Esophagus squamous epithelium (tissue), 5 donors: ENCODE data around the gene LTBP1. TPM values are rescaled to one million over a fixed set of nuclear protein-coding genes. Genes with fewer than 3 reads are reported as not detected.

Source experiments
- DNase-seq: peaks from one replicate; lab custom pipeline; 2025; lab: John Stamatoyannopoulos, UW
- H3K27ac ChIP-seq, 4 donors: fragments of 200-600 bp; sonication (generic); one replicate each; pipeline ENCODE4 v1.5.1; 2016 to 2019; ENCODE audit warnings: mild to moderate bottlenecking in 1 of 4
- H3K27me3 ChIP-seq, 4 donors: fragments of 200-600 bp; sonication (generic); 1 replicate in 3 of 4; 2 replicates in 1 of 4; pipeline versions ENCODE4 v1.5.1 to v1.6.0; 2017 to 2021; ENCODE audit warnings: antibody characterized with exemption in 1 of 4
- H3K36me3 ChIP-seq, 3 donors: fragments of 200-600 bp; sonication (generic); one replicate each; pipeline ENCODE4 v1.5.1; 2016 to 2019
- H3K4me1 ChIP-seq, 3 donors: fragments of 200-600 bp; sonication (generic); one replicate each; pipeline ENCODE4 v1.5.1; 2017 to 2019
- H3K4me3 ChIP-seq, 4 donors: fragments of 200-600 bp; sonication (generic); 1 replicate in 3 of 4; 2 replicates in 1 of 4; pipeline ENCODE4 v1.5.1; 2016 to 2019; ENCODE audit warnings: mild to moderate bottlenecking in 2 of 4, moderate library complexity in 1 of 4
- H3K9me3 ChIP-seq, 3 donors: fragments of 200-600 bp; sonication (generic); one replicate each; pipeline ENCODE4 v1.5.1; 2016 to 2019
- CTCF ChIP-seq, 6 experiments: fragments of 450-650 bp in 4 of 6; fragments of 200-600 bp in 2 of 6; sonication (generic) in 2 of 6; IDR thresholded peaks; one replicate each; pipeline ENCODE4 v1.5.1; 2016 to 2019; ENCODE audit warnings: antibody characterized with exemption in 6 of 6, mild to moderate bottlenecking in 4 of 6, moderate library complexity in 4 of 6
- POLR2A ChIP-seq, 4 donors: fragments of 450-650 bp; IDR thresholded peaks; one replicate each; pipeline ENCODE4 v1.6.1; 2017; ENCODE audit warnings: antibody characterized with exemption in 4 of 4, mild to moderate bottlenecking in 4 of 4, moderate library complexity in 3 of 4
- WGBS, 2 donors: methylation state at CpG; one replicate each; pipeline ENCODE4 v1.1.5; 2018; 5-methylcytosine and 5-hydroxymethylcytosine counted together
- intact Hi-C: fragments of 100-400 bp; cut with DNase I; formaldehyde crosslinking; loops from one replicate; pipeline ENCODE4 v1.15.0; 2022
- total RNA-seq, 4 donors: library from RNA; depleted of rRNA; stranded (reverse); fragments of >200 nt; gene quantifications; one replicate each; pipeline ENCODE4 v1.1.0, GENCODE V29; 2016
- donor health status: DM: yes; HTN: yes; CAD: no.

The LTBP1 gene
- total RNA-seq, 4 donors from 2014 or later, result 5.5 to 69.4 (median 32.6) TPM

- no peak overlapping the region for H3K27ac ChIP-seq
- no peak for DNase-seq
- H3K4me1 ChIP-seq, result no peaks in the 10 kb centered on the region
- TF ChIP-seq CTCF (IDR thresholded peaks at IDR 0.05), result no peak
- TF ChIP-seq POLR2A (IDR thresholded peaks at IDR 0.05), result no peak
- WGBS, 2 donors, result 78 to 82% methylated on average over 2 of the region's 2 CpGs
- no peak overlapping the region for H3K4me3 ChIP-seq
- intact Hi-C loops, result no loop called here
- H3K36me3 ChIP-seq, result no peaks in the 10 kb centered on the region
- H3K9me3 ChIP-seq, result peaks cover 0 to 8% (median 0%) of the 10 kb centered on the region in 3 donors
- H3K27me3 ChIP-seq, result no peaks in the 10 kb centered on the region
These were observed 461.4 kb downstream of the LTBP1 start for GRCh38 chr2:33408109-33408508.

DNA sequence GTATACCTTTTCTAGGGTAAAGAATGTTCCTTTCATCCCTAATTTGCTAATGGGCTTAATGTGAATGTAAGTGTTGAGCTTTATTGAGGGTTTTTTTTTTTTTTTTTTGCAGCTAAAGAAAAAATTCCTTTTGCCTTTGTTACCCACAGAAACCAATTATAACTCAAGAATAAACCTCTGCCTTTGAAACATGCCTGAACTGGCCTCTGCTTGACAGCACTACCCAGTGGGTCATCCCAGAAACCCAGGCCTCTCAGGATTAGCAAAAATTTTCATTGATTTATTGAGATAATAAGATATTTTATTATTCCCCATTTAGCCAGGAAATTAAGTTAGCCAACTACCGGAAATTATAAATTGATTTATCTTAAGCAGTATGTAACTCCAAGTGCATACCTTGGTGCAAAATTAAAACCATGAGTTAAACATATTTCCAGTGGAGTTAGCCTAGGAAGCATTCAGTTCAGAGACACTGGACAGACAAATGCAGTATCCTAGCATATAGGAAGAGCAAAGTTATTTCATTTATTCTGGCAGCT is 462.7 kb downstream of the LTBP1 start:
- Histone ChIP-seq H3K27ac (no peak overlapping the region), H3K36me3 (no peaks in the 10 kb centered on the region), H3K27me3 (no peaks in the 10 kb centered on the region), H3K4me3 (no peak overlapping the region), H3K4me1 (no peaks in the 10 kb centered on the region), H3K9me3 (peaks cover 0 to 8% (median 0%) of the 10 kb centered on the region in 3 donors)
- TF ChIP-seq POLR2A (IDR thresholded peaks at IDR 0.05) (no peak), CTCF (IDR thresholded peaks at IDR 0.05) (no peak)
- DNase-seq, result no peak
- 82 to 87% methylated on average over 1 of the region's 1 CpG for WGBS, 2 donors
- intact Hi-C loops, result no loop called here

DNA sequence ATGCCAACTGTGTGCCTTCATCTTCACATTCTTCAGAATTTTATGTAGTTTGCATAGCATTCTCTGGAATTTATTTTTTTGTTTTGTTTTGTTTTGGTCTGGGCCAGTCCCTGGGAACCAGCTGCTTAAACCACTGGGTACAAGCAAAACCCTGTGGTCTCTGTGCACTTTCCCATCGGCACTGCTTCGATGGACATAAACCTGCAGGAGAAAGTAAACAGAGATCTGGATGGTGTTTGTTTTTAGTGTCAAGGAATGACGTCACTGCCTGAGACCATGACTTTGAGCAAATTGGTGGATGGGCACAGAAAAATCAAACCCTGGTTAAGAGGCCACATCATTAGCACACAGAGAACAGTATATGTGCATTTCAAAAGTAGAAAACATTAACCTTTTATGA is 465.0 kb downstream of the LTBP1 start:
- TF ChIP-seq POLR2A (IDR thresholded peaks at IDR 0.05) (no peak), CTCF (IDR thresholded peaks at IDR 0.05) (no peak)
- DNase-seq, result no peak
- Histone ChIP-seq H3K4me3 (no peak overlapping the region), H3K36me3 (no peaks in the 10 kb centered on the region), H3K27ac (no peak overlapping the region), H3K27me3 (no peaks in the 10 kb centered on the region), H3K4me1 (no peaks in the 10 kb centered on the region), H3K9me3 (peaks cover 0 to 8% (median 0%) of the 10 kb centered on the region in 3 donors)
- 31 to 48% methylated on average over 3 of the region's 3 CpGs for WGBS, 2 donors
- intact Hi-C loops, result no loop called here

DNA sequence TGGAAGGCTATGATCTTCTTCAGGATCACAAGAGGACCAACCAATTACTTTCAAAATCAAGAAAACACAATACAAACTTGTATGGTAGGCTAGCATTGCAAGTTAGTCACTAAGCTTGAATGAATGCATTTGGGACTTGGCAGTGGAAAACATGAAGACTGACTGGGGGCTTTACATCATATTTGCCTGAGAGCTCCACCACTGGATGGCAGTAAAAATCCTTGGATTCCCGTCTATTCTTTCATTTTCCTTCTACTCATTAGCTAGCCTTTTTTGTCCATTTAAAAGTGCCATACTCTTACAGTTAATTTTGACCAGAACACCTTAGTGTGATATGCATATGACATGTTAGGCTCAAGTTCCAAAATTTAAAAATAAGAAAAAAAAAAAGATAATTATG is 466.2 kb downstream of the LTBP1 start:
- Histone ChIP-seq H3K36me3 (no peaks in the 10 kb centered on the region), H3K4me1 (no peaks in the 10 kb centered on the region), H3K27me3 (no peaks in the 10 kb centered on the region), H3K27ac (no peak overlapping the region), H3K4me3 (no peak overlapping the region), H3K9me3 (peaks cover 0 to 6% (median 0%) of the 10 kb centered on the region in 3 donors)
- DNase-seq, result no peak
- 26 to 33% methylated on average over 1 of the region's 1 CpG for WGBS, 2 donors
- TF ChIP-seq CTCF (IDR thresholded peaks at IDR 0.05), result peak in 2 of 6 experiments; percentile 10 to 18
- no peak for TF ChIP-seq POLR2A (IDR thresholded peaks at IDR 0.05)
- intact Hi-C loops, result no loop called here

- H3K27ac ChIP-seq, result no peak overlapping the region
These were observed 472.9 kb downstream of the LTBP1 start for GRCh38 chr2:33419581-33420200.

More at GRCh38 chr2:33419581-33420200, 472.9 kb downstream of the LTBP1 start:
- Histone ChIP-seq H3K4me3 (no peak overlapping the region), H3K36me3 (no peaks in the 10 kb centered on the region), H3K9me3 (no peaks in the 10 kb centered on the region), H3K27me3 (no peaks in the 10 kb centered on the region), H3K4me1 (no peaks in the 10 kb centered on the region)
- intact Hi-C loops, result no loop called here
- DNase-seq, result no peak
- no peak for TF ChIP-seq CTCF (IDR thresholded peaks at IDR 0.05)
- TF ChIP-seq POLR2A (IDR thresholded peaks at IDR 0.05), result no peak
- WGBS, 2 donors, result 75 to 77% methylated on average over 5 of the region's 5 CpGs
